A549 (cell line): ENCODE results near the gene TRIOBP.

Source experiments
- POLR2AphosphoS2 ChIP-seq: conservative IDR thresholded peaks from 2 replicates; pipeline ENCODE4 v1.6.1; 2012; ENCODE audit warnings: low read length, improper control_type of control experiment, inconsistent platforms
- TF ChIP-seq, protein P1 (sequence below): fragments of >200 bp; sonication (Bioruptor Twin); formaldehyde crosslinking; IDR thresholded peaks from 3 replicates; pipeline ENCODE4 v1.5.1; 2016

GRCh38 chr22:37811867-37812266 lies 115.0 kb downstream of the TRIOBP start:
- TF ChIP-seq, protein P1, sequence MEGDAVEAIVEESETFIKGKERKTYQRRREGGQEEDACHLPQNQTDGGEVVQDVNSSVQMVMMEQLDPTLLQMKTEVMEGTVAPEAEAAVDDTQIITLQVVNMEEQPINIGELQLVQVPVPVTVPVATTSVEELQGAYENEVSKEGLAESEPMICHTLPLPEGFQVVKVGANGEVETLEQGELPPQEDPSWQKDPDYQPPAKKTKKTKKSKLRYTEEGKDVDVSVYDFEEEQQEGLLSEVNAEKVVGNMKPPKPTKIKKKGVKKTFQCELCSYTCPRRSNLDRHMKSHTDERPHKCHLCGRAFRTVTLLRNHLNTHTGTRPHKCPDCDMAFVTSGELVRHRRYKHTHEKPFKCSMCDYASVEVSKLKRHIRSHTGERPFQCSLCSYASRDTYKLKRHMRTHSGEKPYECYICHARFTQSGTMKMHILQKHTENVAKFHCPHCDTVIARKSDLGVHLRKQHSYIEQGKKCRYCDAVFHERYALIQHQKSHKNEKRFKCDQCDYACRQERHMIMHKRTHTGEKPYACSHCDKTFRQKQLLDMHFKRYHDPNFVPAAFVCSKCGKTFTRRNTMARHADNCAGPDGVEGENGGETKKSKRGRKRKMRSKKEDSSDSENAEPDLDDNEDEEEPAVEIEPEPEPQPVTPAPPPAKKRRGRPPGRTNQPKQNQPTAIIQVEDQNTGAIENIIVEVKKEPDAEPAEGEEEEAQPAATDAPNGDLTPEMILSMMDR: no peak
- TF ChIP-seq POLR2AphosphoS2: no peak
